ENCODE measurements around the gene ISOC1. TPM values are rescaled to one million over a fixed set of nuclear protein-coding genes. Genes with fewer than 3 reads are reported as not detected.
A peak's percentile ranks its signal among the peaks of the same experiment; 100 is the strongest.

Gene ISOC1
- 13.8 and 14.2 TPM in 2 replicates for polyA plus RNA-seq (2013)

DNA sequence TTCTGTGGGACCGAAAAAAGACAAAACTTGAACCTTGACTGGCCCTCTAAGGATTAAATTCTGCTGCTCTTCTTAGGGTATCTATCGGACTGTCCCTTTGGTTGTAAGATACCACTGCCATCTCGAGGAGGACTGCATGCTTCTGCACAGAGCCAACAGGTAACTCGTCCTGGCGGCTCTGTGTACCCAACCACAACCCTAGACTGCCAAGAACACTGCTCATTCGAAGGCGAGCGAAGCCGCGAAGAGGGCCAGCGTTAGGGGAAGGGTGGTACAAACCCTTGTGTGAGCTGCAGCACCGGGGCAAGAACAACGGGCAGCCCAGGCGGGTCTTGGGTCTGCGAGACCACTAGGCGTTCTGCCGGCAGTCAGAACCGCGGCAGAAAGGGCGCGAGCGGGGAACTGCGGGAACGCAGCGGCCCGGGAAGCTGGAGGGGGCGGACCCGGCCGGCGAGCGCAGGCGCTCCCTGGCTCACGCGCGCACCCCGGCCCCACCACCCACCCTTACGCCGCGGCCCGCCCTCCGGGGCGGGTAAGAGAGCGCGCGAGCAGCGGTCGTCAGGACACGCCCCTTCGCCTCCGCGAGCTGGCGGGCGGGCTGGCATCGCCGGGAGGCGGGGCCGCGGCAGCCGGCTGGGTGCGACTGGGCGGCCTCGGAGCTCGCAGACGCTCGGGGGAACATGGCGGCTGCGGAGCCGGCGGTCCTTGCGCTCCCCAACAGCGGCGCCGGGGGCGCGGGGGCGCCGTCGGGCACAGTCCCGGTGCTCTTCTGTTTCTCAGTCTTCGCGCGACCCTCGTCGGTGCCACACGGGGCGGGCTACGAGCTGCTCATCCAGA lies at the start of gene ISOC1:
Gene ISOC1, plus strand, starts transcription at position 663 of the 837 bp plus-strand sequence. Its CDS starts 18 bp downstream, at position 681.
- Histone ChIP-seq H3K4me3 (ENCODE audit: low read depth, low read length) (peak within 1 kb of the TSS; percentile 100), H3K4ac (ENCODE audit: low read depth, low read length) (peak within 1 kb of the TSS; percentile 16), H3K4me1 (ENCODE audit: control insufficient read depth in 1 of 2, insufficient read depth in 2 of 2, low read length in 2 of 2) (peaks cover 0 to 5% of the 10 kb centered on the region in 2 experiments), H3K14ac (ENCODE audit: low read length) (peak within 1 kb of the TSS; percentile 92), H3K27me3 (ENCODE audit: insufficient read depth, low read length) (no peaks in the 10 kb centered on the region), H2AFZ (ENCODE audit: insufficient read depth, low read length, poor library complexity) (peak within 1 kb of the TSS; percentile 96), H2BK5ac (ENCODE audit: low read depth, low read length, poor library complexity) (peak within 1 kb of the TSS; percentile 10), H3K36me3 (ENCODE audit: control insufficient read depth in 1 of 2, insufficient read depth in 2 of 2, low read length in 2 of 2) (no peaks in the 10 kb centered on the region), H3K79me1 (ENCODE audit: low read length) (peaks cover 7% of the 10 kb centered on the region), H3K18ac (ENCODE audit: low read length) (peak within 1 kb of the TSS; percentile 89), H4K91ac (ENCODE audit: low read depth, low read length) (peak within 1 kb of the TSS; percentile 79), H3K9ac (ENCODE audit: low read length) (peak within 1 kb of the TSS; percentile 98), H2AK5ac (ENCODE audit: low read length) (no peak within 1 kb of the TSS), H4K12ac (ENCODE audit: low read depth, low read length) (peak within 1 kb of the TSS; percentile 89), H2BK12ac (ENCODE audit: low read length) (peak within 1 kb of the TSS; percentile 46), H3K23ac (ENCODE audit: low read length) (peak within 1 kb of the TSS; percentile 11), H4K8ac (ENCODE audit: low read depth, low read length) (peak within 1 kb of the TSS; percentile 88), H3K4me2 (ENCODE audit: low read length) (peak within 1 kb of the TSS; percentile 94), H3K9me3 (ENCODE audit: insufficient read depth, low read depth, low read length) (peaks cover 2% of the 10 kb centered on the region), H2BK120ac (ENCODE audit: insufficient read depth, low read length, poor library complexity) (peak within 1 kb of the TSS; percentile 90), H3K27ac (ENCODE audit: low read depth, low read length) (peak within 1 kb of the TSS; percentile 72), H3K79me2 (ENCODE audit: control insufficient read depth, insufficient read depth, low read length, poor library complexity) (peaks cover 4% of the 10 kb centered on the region)
- WGBS (ENCODE audit: extremely low coverage, insufficient coverage, insufficient read length), result no CpG with 5 or more reads among the region's 87 CpGs
- peak; percentile 88 to 94 for DNase-seq

DNA sequence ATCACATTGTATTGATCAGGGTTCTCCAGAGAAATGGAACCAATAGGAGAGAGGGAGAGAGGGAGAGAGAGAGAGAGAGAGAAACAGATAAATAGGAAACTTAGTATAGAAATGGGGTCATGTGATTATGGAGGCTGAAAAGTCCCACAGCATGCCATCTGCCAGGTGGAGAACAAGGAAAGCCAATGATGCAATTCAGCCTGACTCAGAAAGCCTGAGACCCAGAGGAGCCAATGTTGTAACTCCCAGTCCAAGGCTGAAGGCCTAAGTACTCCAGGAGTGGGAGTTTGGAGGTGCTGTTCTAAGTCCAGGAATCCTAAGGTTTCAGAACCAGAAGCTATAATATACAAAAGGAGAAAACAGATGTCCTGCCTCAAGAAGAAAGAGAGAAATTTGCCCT lies 48.4 kb upstream of the ISOC1 start:
- no peak overlapping the region for H2BK12ac ChIP-seq (ENCODE audit: low read length)
- no peaks in the 10 kb centered on the region for H3K79me1 ChIP-seq (ENCODE audit: low read length)
- H3K9ac ChIP-seq (ENCODE audit: low read length), result no peak overlapping the region
- H3K4ac ChIP-seq (ENCODE audit: low read depth, low read length), result no peak overlapping the region
- H3K23ac ChIP-seq (ENCODE audit: low read length), result no peak overlapping the region
- no peak overlapping the region for H4K91ac ChIP-seq (ENCODE audit: low read depth, low read length)
- no peaks in the 10 kb centered on the region for H3K4me1 ChIP-seq (ENCODE audit: control insufficient read depth in 1 of 2, insufficient read depth in 2 of 2, low read length in 2 of 2)
- peak in 1 of 2 donors; percentile 54 for DNase-seq
- no peak overlapping the region for H4K12ac ChIP-seq (ENCODE audit: low read depth, low read length)
- no peaks in the 10 kb centered on the region for H3K79me2 ChIP-seq (ENCODE audit: control insufficient read depth, insufficient read depth, low read length, poor library complexity)
- no peak overlapping the region for H3K14ac ChIP-seq (ENCODE audit: low read length)
- H2AK5ac ChIP-seq (ENCODE audit: low read length), result no peak overlapping the region
- no peak overlapping the region for H2BK5ac ChIP-seq (ENCODE audit: low read depth, low read length, poor library complexity)
- H4K8ac ChIP-seq (ENCODE audit: low read depth, low read length), result no peak overlapping the region
- no peak overlapping the region for H3K18ac ChIP-seq (ENCODE audit: low read length)
- H3K27ac ChIP-seq (ENCODE audit: low read depth, low read length), result no peak overlapping the region
- H3K9me3 ChIP-seq (ENCODE audit: insufficient read depth, low read depth, low read length), result no peaks in the 10 kb centered on the region
- no peaks in the 10 kb centered on the region for H3K27me3 ChIP-seq (ENCODE audit: insufficient read depth, low read length)
- H2AFZ ChIP-seq (ENCODE audit: insufficient read depth, low read length, poor library complexity), result no peak overlapping the region
- no peaks in the 10 kb centered on the region for H3K36me3 ChIP-seq (ENCODE audit: control insufficient read depth in 1 of 2, insufficient read depth in 2 of 2, low read length in 2 of 2)
- H3K4me2 ChIP-seq (ENCODE audit: low read length), result no peak overlapping the region
- H3K4me3 ChIP-seq (ENCODE audit: low read depth, low read length), result no peak overlapping the region
- H2BK120ac ChIP-seq (ENCODE audit: insufficient read depth, low read length, poor library complexity), result no peak overlapping the region

DNA sequence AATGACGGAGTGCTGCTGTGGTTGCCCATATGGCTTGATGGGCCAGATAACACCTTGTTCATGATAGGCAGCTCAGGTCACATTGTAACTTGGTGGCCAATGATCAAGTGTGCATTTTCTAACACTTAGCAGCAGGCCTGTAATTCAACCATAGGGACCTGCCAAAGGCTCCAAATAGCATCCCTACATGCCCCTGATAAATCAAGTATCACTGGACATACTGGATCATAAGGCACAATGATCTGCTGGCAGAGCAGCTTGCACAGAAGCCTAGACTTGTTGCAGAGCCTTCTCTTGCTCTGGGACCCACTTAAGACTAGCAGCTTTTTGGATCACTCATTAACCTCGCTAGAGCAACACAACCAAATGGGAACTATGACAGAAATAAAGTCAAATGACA lies 46.0 kb upstream of the ISOC1 start:
- DNase-seq, result no peak
- no peak overlapping the region for H3K14ac ChIP-seq (ENCODE audit: low read length)
- H3K23ac ChIP-seq (ENCODE audit: low read length), result no peak overlapping the region
- no peaks in the 10 kb centered on the region for H3K79me2 ChIP-seq (ENCODE audit: control insufficient read depth, insufficient read depth, low read length, poor library complexity)
- no peaks in the 10 kb centered on the region for H3K27me3 ChIP-seq (ENCODE audit: insufficient read depth, low read length)
- no peak overlapping the region for H2AK5ac ChIP-seq (ENCODE audit: low read length)
- H3K36me3 ChIP-seq (ENCODE audit: control insufficient read depth in 1 of 2, insufficient read depth in 2 of 2, low read length in 2 of 2), result no peaks in the 10 kb centered on the region
- no peak overlapping the region for H3K18ac ChIP-seq (ENCODE audit: low read length)
- no peak overlapping the region for H2BK120ac ChIP-seq (ENCODE audit: insufficient read depth, low read length, poor library complexity)
- no peak overlapping the region for H3K27ac ChIP-seq (ENCODE audit: low read depth, low read length)
- H3K4me3 ChIP-seq (ENCODE audit: low read depth, low read length), result no peak overlapping the region
- no peak overlapping the region for H4K12ac ChIP-seq (ENCODE audit: low read depth, low read length)
- no peak overlapping the region for H3K4me2 ChIP-seq (ENCODE audit: low read length)
- no peak overlapping the region for H4K91ac ChIP-seq (ENCODE audit: low read depth, low read length)
- H2BK12ac ChIP-seq (ENCODE audit: low read length), result no peak overlapping the region
- no peak overlapping the region for H3K9ac ChIP-seq (ENCODE audit: low read length)
- no peaks in the 10 kb centered on the region for H3K79me1 ChIP-seq (ENCODE audit: low read length)
- H3K4me1 ChIP-seq (ENCODE audit: control insufficient read depth in 1 of 2, insufficient read depth in 2 of 2, low read length in 2 of 2), result no peaks in the 10 kb centered on the region
- H2BK5ac ChIP-seq (ENCODE audit: low read depth, low read length, poor library complexity), result no peak overlapping the region
- WGBS (ENCODE audit: extremely low coverage, insufficient coverage, insufficient read length), result no CpG with 5 or more reads among the region's 2 CpGs
- no peak overlapping the region for H2AFZ ChIP-seq (ENCODE audit: insufficient read depth, low read length, poor library complexity)
- H4K8ac ChIP-seq (ENCODE audit: low read depth, low read length), result no peak overlapping the region
- no peak overlapping the region for H3K4ac ChIP-seq (ENCODE audit: low read depth, low read length)
- H3K9me3 ChIP-seq (ENCODE audit: insufficient read depth, low read depth, low read length), result no peaks in the 10 kb centered on the region

DNA sequence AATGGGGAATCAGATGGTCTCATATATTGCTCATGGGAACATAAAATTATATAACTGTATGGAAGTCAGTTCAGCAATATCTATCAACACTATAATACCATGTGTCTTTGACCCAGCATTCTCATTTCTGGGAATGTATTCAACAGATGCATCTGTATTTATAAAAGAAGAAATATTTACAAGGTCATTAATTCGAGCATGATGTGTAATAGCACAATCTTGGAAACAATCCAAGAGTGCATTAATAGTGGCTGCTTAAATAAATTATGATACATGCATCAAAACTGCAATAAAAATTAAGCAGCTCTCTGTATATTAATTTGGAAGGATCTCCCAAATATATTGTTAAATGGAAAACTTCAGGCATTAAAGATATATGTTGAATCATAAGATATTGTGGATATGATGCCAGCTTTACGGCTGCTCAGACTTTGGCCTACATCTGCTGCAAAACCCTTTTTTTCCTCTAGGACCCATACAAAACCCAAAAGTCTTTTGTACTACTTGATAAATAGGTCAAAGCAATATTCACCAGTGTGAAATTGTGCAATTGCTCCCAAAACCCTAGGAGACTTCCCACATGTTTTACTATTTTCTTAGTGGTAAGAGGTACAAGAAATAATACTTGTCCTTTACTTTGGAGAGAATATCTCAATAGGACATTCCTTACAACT lies 45.3 kb upstream of the ISOC1 start:
- no peak overlapping the region for H2BK5ac ChIP-seq (ENCODE audit: low read depth, low read length, poor library complexity)
- no peak overlapping the region for H2BK120ac ChIP-seq (ENCODE audit: insufficient read depth, low read length, poor library complexity)
- no peak overlapping the region for H3K4ac ChIP-seq (ENCODE audit: low read depth, low read length)
- H3K23ac ChIP-seq (ENCODE audit: low read length), result no peak overlapping the region
- no peak overlapping the region for H2BK12ac ChIP-seq (ENCODE audit: low read length)
- no peak overlapping the region for H4K12ac ChIP-seq (ENCODE audit: low read depth, low read length)
- H3K9me3 ChIP-seq (ENCODE audit: insufficient read depth, low read depth, low read length), result no peaks in the 10 kb centered on the region
- no peak overlapping the region for H3K27ac ChIP-seq (ENCODE audit: low read depth, low read length)
- H3K18ac ChIP-seq (ENCODE audit: low read length), result no peak overlapping the region
- WGBS (ENCODE audit: extremely low coverage, insufficient coverage, insufficient read length), result no CpG with 5 or more reads among the region's 2 CpGs
- H3K79me1 ChIP-seq (ENCODE audit: low read length), result no peaks in the 10 kb centered on the region
- H4K91ac ChIP-seq (ENCODE audit: low read depth, low read length), result no peak overlapping the region
- no peak overlapping the region for H2AK5ac ChIP-seq (ENCODE audit: low read length)
- H3K36me3 ChIP-seq (ENCODE audit: control insufficient read depth in 1 of 2, insufficient read depth in 2 of 2, low read length in 2 of 2), result no peaks in the 10 kb centered on the region
- H3K4me1 ChIP-seq (ENCODE audit: control insufficient read depth in 1 of 2, insufficient read depth in 2 of 2, low read length in 2 of 2), result no peaks in the 10 kb centered on the region
- H3K79me2 ChIP-seq (ENCODE audit: control insufficient read depth, insufficient read depth, low read length, poor library complexity), result no peaks in the 10 kb centered on the region
- no peak overlapping the region for H2AFZ ChIP-seq (ENCODE audit: insufficient read depth, low read length, poor library complexity)
- H4K8ac ChIP-seq (ENCODE audit: low read depth, low read length), result no peak overlapping the region
- H3K27me3 ChIP-seq (ENCODE audit: insufficient read depth, low read length), result no peaks in the 10 kb centered on the region
- no peak for DNase-seq
- no peak overlapping the region for H3K14ac ChIP-seq (ENCODE audit: low read length)
- H3K4me2 ChIP-seq (ENCODE audit: low read length), result no peak overlapping the region
- no peak overlapping the region for H3K4me3 ChIP-seq (ENCODE audit: low read depth, low read length)
- H3K9ac ChIP-seq (ENCODE audit: low read length), result no peak overlapping the region
